ENCODE measurements around the gene FOXP1. TPM values are rescaled to one million over a fixed set of nuclear protein-coding genes. Genes with fewer than 3 reads are reported as not detected.

Gene FOXP1
- total and polyA plus RNA-seq, 9 of the 15 experiments (the other 6 are each of a cell fraction or from before 2014, with no cell fraction given) = 7.7 to 34.5 (median 13.7) TPM

GRCh38 chr3:70914862-70915261 is 668.7 kb downstream of the FOXP1 start:
- no TSS peak for BruUV-seq (replicated peaks)
- H3K79me2 ChIP-seq (ENCODE audit: control insufficient read depth, insufficient read depth, low read length) = no peaks in the 10 kb centered on the region
- H3K4me3 ChIP-seq = no peak overlapping the region
- H4K20me1 ChIP-seq (replicated peaks; ENCODE audit: control insufficient read depth, insufficient read depth, low read length) = no peaks in the 10 kb centered on the region
- H3K27me3 ChIP-seq (ENCODE audit: control insufficient read depth in 2 of 2, insufficient read depth in 2 of 2, low read length in 2 of 2) = no peaks in the 10 kb centered on the region
- no peak overlapping the region for H2AFZ ChIP-seq (ENCODE audit: low read depth, low read length)
- no peaks in the 10 kb centered on the region for H3K9me1 ChIP-seq (ENCODE audit: control insufficient read depth, insufficient read depth, low read length)
- H3K36me3 ChIP-seq (ENCODE audit: control insufficient read depth, insufficient read depth, low read length) = no peaks in the 10 kb centered on the region
- H3K4me1 ChIP-seq (replicated peaks in 1 of 2; ENCODE audit: control insufficient read depth in 2 of 2, insufficient read depth in 2 of 2, low read length in 2 of 2) = peaks cover 0 to 14% of the 10 kb centered on the region in 2 experiments; a peak in 2 of 5 replicates
- intact Hi-C loops (cut with micrococcal nuclease) = no loop called here
- no peaks in the 10 kb centered on the region for H3K9me3 ChIP-seq (replicated peaks; ENCODE audit: control insufficient read depth, insufficient read depth, low read depth, low read length)
- CTCF ChIA-PET (ENCODE audit: low intra/inter-chr PET ratio) = no interaction called here
- no peak for FAIRE-seq
- WGBS (ENCODE audit: insufficient coverage, low coverage, missing lambda C conversion rate) = 100% methylated on average over 1 of the region's 1 CpG
- TF ChIP-seq DIDO1 (tag; IDR thresholded peaks at IDR 0.05; ENCODE audit: low read depth) (no peak), DLX4 (CRISPR knock-in tag; IDR thresholded peaks at IDR 0.05) (no peak), ZNF584 (CRISPR knock-in tag; IDR thresholded peaks at IDR 0.05; ENCODE audit: low read depth) (no peak), POLR2A (conservative IDR thresholded peaks at IDR 0.05) (no peak), ETS2 (tag; IDR thresholded peaks at IDR 0.05; ENCODE audit: borderline replicate concordance, poor library complexity, severe bottlenecking) (no peak), CCAR2 (IDR thresholded peaks at IDR 0.05; ENCODE audit: low read depth, low read length) (no peak), AFF4 (CRISPR knock-in tag; IDR thresholded peaks at IDR 0.05) (no peak), TAF9B (IDR thresholded peaks at IDR 0.05; ENCODE audit: partially characterized antibody) (no peak), PCBP2 (IDR thresholded peaks at IDR 0.05; ENCODE audit: low read depth, low read length, poor library complexity, severe bottlenecking) (no peak), CSDE1 (IDR thresholded peaks at IDR 0.05) (no peak)
- POLR2A ChIA-PET = no interaction called here
- no peak for DNase-seq (ENCODE audit: extremely low read depth in 1 of 4, low spot score in 3 of 4)
- in situ Hi-C loops (cut with MboI) = no loop called here
- no peak overlapping the region for H3K4me2 ChIP-seq (ENCODE audit: insufficient read depth, low read length)
- no peak overlapping the region for H3K9ac ChIP-seq (ENCODE audit: insufficient read depth in 1 of 2, low read depth in 2 of 2, low read length in 2 of 2)
- no peak overlapping the region for H3K27ac ChIP-seq (ENCODE audit: extremely low read depth, low read depth, low read length)
- ATAC-seq = no peak
